ENCODE results near the gene DUSP15.
"Not testable (repeated sequence)": the region's sequence is repeated elsewhere in the genome, so short reads cannot be mapped to it uniquely, and the experiment has no call there.

Gene DUSP15

GRCh38 chr20:31833931-31834521 is 36.3 kb downstream of the DUSP15 start:
- TF ChIP-seq GATA1 (IDR thresholded peaks at IDR 0.05; ENCODE audit: low read depth, low read length), result no peak
- TF ChIP-seq POLR2A (IDR thresholded peaks at IDR 0.05; ENCODE audit: low read length), result no peak
- no peak for DNase-seq

GRCh38 chr20:31833130-31833930 is 37.0 kb downstream of the DUSP15 start:
- peak; percentile 55 to 73 for DNase-seq
- TF ChIP-seq POLR2A (IDR thresholded peaks at IDR 0.05; ENCODE audit: low read length) (no peak), GATA1 (IDR thresholded peaks at IDR 0.05; ENCODE audit: low read depth, low read length) (no peak)

- no peak for DNase-seq
- TF ChIP-seq POLR2A (IDR thresholded peaks at IDR 0.05; ENCODE audit: low read length) (no peak), GATA1 (IDR thresholded peaks at IDR 0.05; ENCODE audit: low read depth, low read length) (no peak)
Measured at GRCh38 chr20:31831771-31832306, 38.5 kb downstream of the DUSP15 start.

- no peak for DNase-seq
- TF ChIP-seq POLR2A (IDR thresholded peaks at IDR 0.05; ENCODE audit: low read length) (no peak), GATA1 (IDR thresholded peaks at IDR 0.05; ENCODE audit: low read depth, low read length) (no peak)
Measured at GRCh38 chr20:31831211-31831610, 39.1 kb downstream of the DUSP15 start.

- DNase-seq, result no peak
- no peak for TF ChIP-seq GATA1 (IDR thresholded peaks at IDR 0.05; ENCODE audit: low read depth, low read length)
Measured at GRCh38 chr20:31830406-31830981, 39.8 kb downstream of the DUSP15 start.

- DNase-seq, result no peak
- TF ChIP-seq GATA1 (IDR thresholded peaks at IDR 0.05; ENCODE audit: low read depth, low read length), result no peak
- no peak for TF ChIP-seq POLR2A (IDR thresholded peaks at IDR 0.05; ENCODE audit: low read length)
Measured at GRCh38 chr20:31829731-31830130, 40.6 kb downstream of the DUSP15 start.

GRCh38 chr20:31828016-31828415 is 42.3 kb downstream of the DUSP15 start:
- not testable (repeated sequence) for DNase-seq

- TF ChIP-seq POLR2A (IDR thresholded peaks at IDR 0.05; ENCODE audit: low read length) (no peak), GATA1 (IDR thresholded peaks at IDR 0.05; ENCODE audit: low read depth, low read length) (no peak)
- no peak for DNase-seq
Measured at GRCh38 chr20:31827059-31827458, 43.3 kb downstream of the DUSP15 start.

- TF ChIP-seq GATA1 (IDR thresholded peaks at IDR 0.05; ENCODE audit: low read depth, low read length) (no peak), POLR2A (IDR thresholded peaks at IDR 0.05; ENCODE audit: low read length) (no peak)
Measured at GRCh38 chr20:31826074-31826473, 44.3 kb downstream of the DUSP15 start.

GRCh38 chr20:31824554-31825313 is 45.6 kb downstream of the DUSP15 start:
- TF ChIP-seq POLR2A (IDR thresholded peaks at IDR 0.05; ENCODE audit: low read length) (no peak), GATA1 (IDR thresholded peaks at IDR 0.05; ENCODE audit: low read depth, low read length) (no peak)
- DNase-seq, result no peak

More at GRCh38 chr20:31826074-31826473, 44.3 kb downstream of the DUSP15 start:
- DNase-seq, result no peak

GRCh38 chr20:31824125-31824485 is 46.2 kb downstream of the DUSP15 start:
- no peak for DNase-seq

GRCh38 chr20:31823360-31824124 is 46.8 kb downstream of the DUSP15 start:
- TF ChIP-seq POLR2A (IDR thresholded peaks at IDR 0.05; ENCODE audit: low read length) (no peak), GATA1 (IDR thresholded peaks at IDR 0.05; ENCODE audit: low read depth, low read length) (no peak)

More at GRCh38 chr20:31824125-31824485, 46.2 kb downstream of the DUSP15 start:
- TF ChIP-seq GATA1 (IDR thresholded peaks at IDR 0.05; ENCODE audit: low read depth, low read length), result no peak

More at GRCh38 chr20:31823360-31824124, 46.8 kb downstream of the DUSP15 start:
- DNase-seq, result no peak

Data from erythroblast (primary cell).